Parathyroid adenoma (tissue), 2 donors: ENCODE results near the gene HOXC10.

Experiments used
- H2AFZ ChIP-seq: fragments of 300-600 bp; sonication (generic); one replicate; pipeline ENCODE4 v1.7.0; 2017; ENCODE audit warnings: antibody characterized with exemption, mild to moderate bottlenecking
- H3K27ac ChIP-seq: fragments of 300-600 bp; sonication (generic); one replicate; pipeline ENCODE4 v1.7.0; 2017
- H3K27me3 ChIP-seq: fragments of 300-600 bp; sonication (generic); one replicate; pipeline ENCODE4 v1.7.0; 2017; ENCODE audit warnings: low read length; ENCODE audit not compliant: control insufficient read depth, insufficient read depth
- H3K36me3 ChIP-seq: fragments of 300-600 bp; sonication (generic); one replicate; pipeline ENCODE4 v1.7.0; 2017; ENCODE audit warnings: low read length; ENCODE audit not compliant: control insufficient read depth, insufficient read depth
- H3K4me1 ChIP-seq: fragments of 300-600 bp; sonication (generic); one replicate; pipeline ENCODE4 v1.7.0; 2017; ENCODE audit warnings: control low read depth
- H3K4me2 ChIP-seq: fragments of 300-600 bp; sonication (generic); one replicate; pipeline ENCODE4 v1.7.0; 2017; ENCODE audit warnings: low read length
- H3K4me3 ChIP-seq: fragments of 300-600 bp; sonication (generic); one replicate; pipeline ENCODE4 v1.7.0; 2017; ENCODE audit warnings: low read depth, low read length
- H3K79me2 ChIP-seq: fragments of 300-600 bp; sonication (generic); one replicate; pipeline ENCODE4 v1.7.0; 2017; ENCODE audit warnings: control low read depth
- H3K9ac ChIP-seq: fragments of 300-600 bp; sonication (generic); one replicate; pipeline ENCODE4 v1.7.0; 2017; ENCODE audit warnings: mild to moderate bottlenecking
- H3K9me3 ChIP-seq: fragments of 300-600 bp; sonication (generic); one replicate; pipeline ENCODE4 v1.7.0; 2017; ENCODE audit warnings: low read length; ENCODE audit not compliant: control insufficient read depth
- TF ChIP-seq, protein P1 (sequence below): fragments of 300-600 bp; sonication (generic); IDR thresholded peaks from one replicate; pipeline ENCODE4 v1.7.0; 2017; ENCODE audit warnings: antibody characterized with exemption, mild to moderate bottlenecking
- donor health status: primary hyperparathyroidism.

The HOXC10 gene

DNA sequence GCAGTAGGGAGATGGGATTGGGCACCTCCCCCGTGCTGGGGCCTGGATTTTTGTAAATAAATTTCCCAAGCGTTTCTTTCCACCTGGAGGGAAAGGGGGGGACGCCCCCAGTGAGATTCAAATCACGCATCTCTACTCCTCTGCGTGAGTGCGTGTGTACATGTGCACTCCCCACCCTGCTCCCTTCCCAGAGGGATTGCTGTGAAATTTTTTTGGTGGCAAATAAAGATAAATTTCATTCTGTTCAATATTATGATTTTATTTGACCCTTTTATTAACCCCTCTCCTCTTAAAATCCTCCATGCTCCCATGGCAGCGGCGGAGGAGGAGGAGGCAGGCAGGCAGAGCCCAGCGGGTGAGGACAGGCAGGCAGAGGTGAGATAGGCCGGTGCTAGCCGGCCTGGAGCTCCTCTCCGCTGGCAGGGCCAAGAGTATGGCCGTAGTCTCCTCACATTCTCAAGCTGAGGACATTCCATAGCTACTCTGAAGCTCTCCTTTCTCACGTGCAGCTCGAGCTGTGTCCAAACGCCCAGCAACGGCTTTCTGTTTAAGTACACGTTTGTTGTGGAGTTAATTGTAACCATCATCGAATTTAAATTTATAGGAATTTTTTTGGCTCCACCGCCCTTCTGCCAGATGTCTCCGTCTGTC, 8.6 kb upstream of the HOXC10 start:
- H3K36me3 ChIP-seq: no peaks in the 10 kb centered on the region
- no peak overlapping the region for H2AFZ ChIP-seq
- H3K27ac ChIP-seq: no peak overlapping the region
- H3K4me3 ChIP-seq: no peak overlapping the region
- no peak overlapping the region for H3K9ac ChIP-seq
- no peaks in the 10 kb centered on the region for H3K4me1 ChIP-seq
- H3K27me3 ChIP-seq: peaks cover 32% of the 10 kb centered on the region
- TF ChIP-seq, protein P1, sequence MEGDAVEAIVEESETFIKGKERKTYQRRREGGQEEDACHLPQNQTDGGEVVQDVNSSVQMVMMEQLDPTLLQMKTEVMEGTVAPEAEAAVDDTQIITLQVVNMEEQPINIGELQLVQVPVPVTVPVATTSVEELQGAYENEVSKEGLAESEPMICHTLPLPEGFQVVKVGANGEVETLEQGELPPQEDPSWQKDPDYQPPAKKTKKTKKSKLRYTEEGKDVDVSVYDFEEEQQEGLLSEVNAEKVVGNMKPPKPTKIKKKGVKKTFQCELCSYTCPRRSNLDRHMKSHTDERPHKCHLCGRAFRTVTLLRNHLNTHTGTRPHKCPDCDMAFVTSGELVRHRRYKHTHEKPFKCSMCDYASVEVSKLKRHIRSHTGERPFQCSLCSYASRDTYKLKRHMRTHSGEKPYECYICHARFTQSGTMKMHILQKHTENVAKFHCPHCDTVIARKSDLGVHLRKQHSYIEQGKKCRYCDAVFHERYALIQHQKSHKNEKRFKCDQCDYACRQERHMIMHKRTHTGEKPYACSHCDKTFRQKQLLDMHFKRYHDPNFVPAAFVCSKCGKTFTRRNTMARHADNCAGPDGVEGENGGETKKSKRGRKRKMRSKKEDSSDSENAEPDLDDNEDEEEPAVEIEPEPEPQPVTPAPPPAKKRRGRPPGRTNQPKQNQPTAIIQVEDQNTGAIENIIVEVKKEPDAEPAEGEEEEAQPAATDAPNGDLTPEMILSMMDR: no peak
- H3K4me2 ChIP-seq: no peak overlapping the region
- no peaks in the 10 kb centered on the region for H3K79me2 ChIP-seq
- H3K9me3 ChIP-seq: no peaks in the 10 kb centered on the region

DNA sequence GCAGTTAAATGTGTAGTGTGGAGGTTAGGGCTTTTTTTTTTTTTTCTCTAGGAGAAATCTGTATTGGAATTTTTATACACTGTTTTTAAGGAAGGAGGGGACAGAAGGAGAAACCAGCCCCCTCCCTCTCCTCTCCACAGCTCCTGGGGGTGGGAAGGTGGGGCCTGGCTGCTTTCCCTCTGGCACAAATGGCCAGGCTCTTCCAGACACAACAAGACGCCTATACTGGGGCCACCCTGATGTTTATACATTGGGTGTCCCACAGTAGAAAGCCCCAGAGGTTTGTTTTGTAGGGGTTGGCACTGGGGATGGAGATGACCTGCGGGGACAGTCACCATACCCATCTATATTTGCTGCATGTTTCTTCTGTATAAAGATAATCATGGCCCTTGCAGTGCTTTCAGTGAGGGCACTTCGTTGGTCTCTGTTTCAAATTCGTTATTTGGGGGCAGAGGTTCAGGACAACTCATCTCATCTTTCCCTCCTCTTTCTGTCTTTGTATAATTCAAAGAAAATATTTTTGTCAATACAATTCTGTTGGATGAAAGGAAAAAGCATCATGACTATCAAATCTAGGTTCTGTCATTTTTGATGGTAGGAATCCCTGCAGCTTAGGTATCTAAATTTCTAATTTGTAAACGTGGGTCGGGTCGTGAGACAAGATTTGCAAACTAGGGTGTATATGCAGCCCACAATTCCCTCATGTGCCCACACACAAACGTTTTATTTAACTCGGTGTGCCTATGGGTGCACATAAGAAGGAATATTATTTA, 7.9 kb upstream of the HOXC10 start:
- Histone ChIP-seq H3K4me3 (no peak overlapping the region), H3K27ac (no peak overlapping the region), H3K4me1 (no peaks in the 10 kb centered on the region), H3K4me2 (no peak overlapping the region), H2AFZ (no peak overlapping the region), H3K36me3 (no peaks in the 10 kb centered on the region), H3K27me3 (peaks cover 36% of the 10 kb centered on the region), H3K9me3 (no peaks in the 10 kb centered on the region), H3K9ac (no peak overlapping the region), H3K79me2 (no peaks in the 10 kb centered on the region)
- TF ChIP-seq, protein P1: no peak

DNA sequence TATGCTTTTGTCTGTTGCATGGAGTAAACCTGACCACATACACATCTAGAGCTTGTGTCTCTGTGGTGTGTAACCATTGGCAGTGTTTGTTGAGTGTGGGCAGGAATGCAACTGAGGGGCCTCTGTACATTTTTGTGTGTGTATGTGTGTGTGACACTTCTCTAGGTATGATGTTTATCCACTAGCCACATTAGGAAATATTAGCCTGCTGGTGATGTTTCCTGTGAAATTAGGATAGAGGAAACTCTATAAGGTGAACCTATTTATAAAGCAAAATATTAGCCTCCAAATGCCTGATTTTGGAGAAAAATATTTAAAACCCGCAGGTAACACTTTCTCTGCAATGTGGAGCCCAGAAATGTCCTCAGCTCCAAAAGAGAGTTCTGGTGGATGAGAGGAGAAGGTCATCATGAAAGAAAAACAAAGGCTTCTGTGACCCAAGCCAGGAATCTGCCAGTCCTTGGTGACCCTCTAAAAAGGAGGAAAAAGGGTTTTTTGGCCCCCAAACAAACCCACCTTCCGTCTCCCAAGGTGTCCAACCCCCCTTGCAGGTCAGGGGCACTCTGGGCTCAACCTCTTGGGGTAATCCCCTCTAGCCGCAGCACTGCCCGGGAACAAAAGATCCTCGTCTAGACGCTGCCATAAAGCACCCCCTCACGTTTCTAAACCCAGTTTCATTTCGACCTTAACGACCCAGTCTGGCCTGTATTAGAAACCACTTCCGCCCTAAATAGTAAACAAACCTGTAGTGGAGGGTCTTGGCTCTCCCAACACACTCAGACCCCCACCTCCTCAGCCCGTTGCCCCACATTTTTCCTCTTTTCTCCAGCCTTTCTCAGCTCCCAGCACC, 7.1 kb upstream of the HOXC10 start:
- H3K9ac ChIP-seq: no peak overlapping the region
- H3K36me3 ChIP-seq: no peaks in the 10 kb centered on the region
- H3K4me1 ChIP-seq: no peaks in the 10 kb centered on the region
- no peak overlapping the region for H3K4me2 ChIP-seq
- no peak overlapping the region for H3K4me3 ChIP-seq
- TF ChIP-seq, protein P1: no peak
- no peaks in the 10 kb centered on the region for H3K79me2 ChIP-seq
- peaks cover 35% of the 10 kb centered on the region for H3K27me3 ChIP-seq
- no peak overlapping the region for H3K27ac ChIP-seq
- no peaks in the 10 kb centered on the region for H3K9me3 ChIP-seq
- H2AFZ ChIP-seq: no peak overlapping the region

DNA sequence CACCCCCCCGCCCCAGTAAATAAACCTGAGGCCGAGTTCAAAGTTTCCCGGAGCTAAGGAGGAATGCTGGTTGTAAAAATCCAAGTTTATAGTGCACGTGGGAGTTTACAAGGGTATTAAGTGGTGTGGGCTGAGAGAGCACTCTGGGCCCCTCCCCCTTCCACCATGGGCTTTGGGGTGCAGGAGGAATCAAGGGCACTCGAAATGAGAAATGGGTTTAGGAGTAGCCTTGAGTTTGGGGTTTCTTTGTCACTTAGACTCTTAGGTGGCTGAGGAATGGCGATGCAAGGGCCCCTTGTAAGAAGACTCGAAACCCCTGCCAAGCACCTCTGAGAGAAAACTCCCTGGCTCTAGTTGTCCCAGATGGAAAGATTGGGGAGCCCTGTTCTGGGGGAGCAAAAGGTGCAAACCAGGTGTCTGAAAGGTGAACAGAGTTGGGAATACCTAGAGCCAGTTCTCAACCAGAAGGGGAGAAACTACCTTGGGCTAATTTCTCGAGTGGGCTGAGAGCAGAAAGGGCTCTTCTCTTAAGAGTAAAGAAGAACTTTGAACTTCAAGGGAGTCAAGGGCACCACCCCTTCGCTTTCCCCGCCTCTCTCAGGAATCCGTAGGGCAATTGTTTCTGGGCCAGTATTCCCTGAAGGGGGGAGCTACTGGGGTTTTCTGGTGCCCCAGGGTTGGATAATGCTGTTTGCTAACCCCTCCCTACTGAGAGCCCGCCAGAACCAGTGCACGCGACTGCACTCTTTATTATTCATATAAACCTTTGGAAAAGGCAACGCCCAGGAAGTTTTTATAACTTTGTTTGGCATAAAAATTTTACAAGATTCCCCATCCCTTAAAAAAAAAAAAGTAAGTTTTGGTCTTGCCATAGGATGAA, 6.2 kb upstream of the HOXC10 start:
- Histone ChIP-seq H2AFZ (no peak overlapping the region), H3K27ac (no peak overlapping the region), H3K27me3 (peaks cover 34% of the 10 kb centered on the region), H3K9me3 (no peaks in the 10 kb centered on the region), H3K9ac (no peak overlapping the region), H3K4me1 (no peaks in the 10 kb centered on the region), H3K36me3 (no peaks in the 10 kb centered on the region), H3K79me2 (no peaks in the 10 kb centered on the region), H3K4me3 (no peak overlapping the region), H3K4me2 (no peak overlapping the region)
- TF ChIP-seq, protein P1: no peak
